ENCODE data around the gene PLCG2. TPM values are rescaled to one million over a fixed set of nuclear protein-coding genes. Genes with fewer than 3 reads are reported as not detected.

Gene PLCG2
- total RNA-seq, 1 donor from 2014 or later, result 7.1 TPM

GRCh38 chr16:81785138-81785924 lies 6.2 kb downstream of the PLCG2 start:
- Mint-ChIP-seq H3K27ac (no peak overlapping the region), H3K9me3 (no peaks in the 10 kb centered on the region), H3K36me3 (ENCODE audit: low read depth) (no peaks in the 10 kb centered on the region), H3K4me1 (ENCODE audit: low read depth) (peaks cover 3% of the 10 kb centered on the region), H3K4me3 (ENCODE audit: low read depth) (no peak overlapping the region), H3K27me3 (ENCODE audit: low read depth) (peaks cover 24% of the 10 kb centered on the region)
- no peak for DNase-seq (ENCODE audit: low spot score)
- intact Hi-C loops (cut with micrococcal nuclease), result no loop called here

GRCh38 chr16:81786321-81786720 lies 7.2 kb downstream of the PLCG2 start:
- Mint-ChIP-seq H3K27me3 (ENCODE audit: low read depth) (peaks cover 15% of the 10 kb centered on the region), H3K27ac (no peak overlapping the region), H3K9me3 (no peaks in the 10 kb centered on the region), H3K36me3 (ENCODE audit: low read depth) (no peaks in the 10 kb centered on the region), H3K4me3 (ENCODE audit: low read depth) (no peak overlapping the region), H3K4me1 (ENCODE audit: low read depth) (peaks cover 2% of the 10 kb centered on the region)
- intact Hi-C loops (cut with micrococcal nuclease), result no loop called here
- no peak for DNase-seq (ENCODE audit: low spot score)

- intact Hi-C loops (cut with micrococcal nuclease), result no loop called here
- Mint-ChIP-seq H3K9me3 (no peaks in the 10 kb centered on the region), H3K4me1 (ENCODE audit: low read depth) (peaks cover 2% of the 10 kb centered on the region), H3K27ac (no peak overlapping the region), H3K27me3 (ENCODE audit: low read depth) (peaks cover 14% of the 10 kb centered on the region), H3K4me3 (ENCODE audit: low read depth) (no peak overlapping the region), H3K36me3 (ENCODE audit: low read depth) (no peaks in the 10 kb centered on the region)
- no peak for DNase-seq (ENCODE audit: low spot score)
These were observed 7.8 kb downstream of the PLCG2 start for GRCh38 chr16:81786868-81787267.

GRCh38 chr16:81787659-81788058 lies 8.6 kb downstream of the PLCG2 start:
- peaks cover 8% of the 10 kb centered on the region for H3K27me3 Mint-ChIP-seq (ENCODE audit: low read depth)
- intact Hi-C loops (cut with micrococcal nuclease), result no loop called here
- peaks cover 2% of the 10 kb centered on the region for H3K4me1 Mint-ChIP-seq (ENCODE audit: low read depth)
- H3K4me3 Mint-ChIP-seq (ENCODE audit: low read depth), result no peak overlapping the region
- no peaks in the 10 kb centered on the region for H3K9me3 Mint-ChIP-seq
- H3K27ac Mint-ChIP-seq, result no peak overlapping the region
- no peaks in the 10 kb centered on the region for H3K36me3 Mint-ChIP-seq (ENCODE audit: low read depth)
- no peak for DNase-seq (ENCODE audit: low spot score)

- no peaks in the 10 kb centered on the region for H3K36me3 Mint-ChIP-seq (ENCODE audit: low read depth)
- H3K27me3 Mint-ChIP-seq (ENCODE audit: low read depth), result peaks cover 3% of the 10 kb centered on the region
- intact Hi-C loops (cut with micrococcal nuclease), result no loop called here
- DNase-seq (ENCODE audit: low spot score), result no peak
- H3K27ac Mint-ChIP-seq, result no peak overlapping the region
- H3K4me3 Mint-ChIP-seq (ENCODE audit: low read depth), result no peak overlapping the region
- H3K9me3 Mint-ChIP-seq, result no peaks in the 10 kb centered on the region
- peaks cover 2% of the 10 kb centered on the region for H3K4me1 Mint-ChIP-seq (ENCODE audit: low read depth)
These were observed 11.2 kb downstream of the PLCG2 start for GRCh38 chr16:81790277-81790676.

GRCh38 chr16:81790830-81791435 lies 11.8 kb downstream of the PLCG2 start:
- DNase-seq (ENCODE audit: low spot score), result no peak
- Mint-ChIP-seq H3K4me3 (ENCODE audit: low read depth) (no peak overlapping the region), H3K36me3 (ENCODE audit: low read depth) (no peaks in the 10 kb centered on the region), H3K27me3 (ENCODE audit: low read depth) (peaks cover 3% of the 10 kb centered on the region), H3K27ac (no peak overlapping the region), H3K4me1 (ENCODE audit: low read depth) (peaks cover 2% of the 10 kb centered on the region), H3K9me3 (no peaks in the 10 kb centered on the region)
- intact Hi-C loops (cut with micrococcal nuclease), result no loop called here

GRCh38 chr16:81792828-81793227 lies 13.7 kb downstream of the PLCG2 start:
- H3K27ac Mint-ChIP-seq, result no peak overlapping the region
- DNase-seq (ENCODE audit: low spot score), result no peak
- peaks cover 14% of the 10 kb centered on the region for H3K4me1 Mint-ChIP-seq (ENCODE audit: low read depth)
- intact Hi-C loops (cut with micrococcal nuclease), result no loop called here
- H3K9me3 Mint-ChIP-seq, result no peaks in the 10 kb centered on the region
- H3K27me3 Mint-ChIP-seq (ENCODE audit: low read depth), result peaks cover 3% of the 10 kb centered on the region
- H3K36me3 Mint-ChIP-seq (ENCODE audit: low read depth), result no peaks in the 10 kb centered on the region
- no peak overlapping the region for H3K4me3 Mint-ChIP-seq (ENCODE audit: low read depth)

GRCh38 chr16:81795193-81795592 lies 16.1 kb downstream of the PLCG2 start:
- DNase-seq (ENCODE audit: low spot score), result no peak
- H3K4me3 Mint-ChIP-seq (ENCODE audit: low read depth), result no peak overlapping the region
- H3K9me3 Mint-ChIP-seq, result no peaks in the 10 kb centered on the region
- no peak overlapping the region for H3K27ac Mint-ChIP-seq
- peaks cover under 1% of the 10 kb centered on the region for H3K27me3 Mint-ChIP-seq (ENCODE audit: low read depth)
- peaks cover 27% of the 10 kb centered on the region for H3K4me1 Mint-ChIP-seq (ENCODE audit: low read depth)
- intact Hi-C loops (cut with micrococcal nuclease), result loop anchor here (5.0 kb wide), 1 partner anchor 37 kb away; no protein-coding TSS in a partner anchor
- H3K36me3 Mint-ChIP-seq (ENCODE audit: low read depth), result peaks cover under 1% of the 10 kb centered on the region

GRCh38 chr16:81796035-81796434 lies 16.9 kb downstream of the PLCG2 start:
- H3K4me1 Mint-ChIP-seq (ENCODE audit: low read depth), result peaks cover 27% of the 10 kb centered on the region
- H3K4me3 Mint-ChIP-seq (ENCODE audit: low read depth), result no peak overlapping the region
- intact Hi-C loops (cut with micrococcal nuclease), result loop anchor here (5.0 kb wide), 1 partner anchor 36 kb away; no protein-coding TSS in a partner anchor
- peaks cover 3% of the 10 kb centered on the region for H3K36me3 Mint-ChIP-seq (ENCODE audit: low read depth)
- no peak overlapping the region for H3K27ac Mint-ChIP-seq
- no peaks in the 10 kb centered on the region for H3K27me3 Mint-ChIP-seq (ENCODE audit: low read depth)
- no peaks in the 10 kb centered on the region for H3K9me3 Mint-ChIP-seq
- no peak for DNase-seq (ENCODE audit: low spot score)

GRCh38 chr16:81796583-81797346 lies 17.7 kb downstream of the PLCG2 start:
- Mint-ChIP-seq H3K9me3 (no peaks in the 10 kb centered on the region), H3K4me3 (ENCODE audit: low read depth) (no peak overlapping the region), H3K4me1 (ENCODE audit: low read depth) (peaks cover 27% of the 10 kb centered on the region), H3K36me3 (ENCODE audit: low read depth) (peaks cover 3% of the 10 kb centered on the region), H3K27ac (no peak overlapping the region), H3K27me3 (ENCODE audit: low read depth) (no peaks in the 10 kb centered on the region)
- intact Hi-C loops (cut with micrococcal nuclease), result loop anchor here (5.0 kb wide), 1 partner anchor 36 kb away; no protein-coding TSS in a partner anchor
- no peak for DNase-seq (ENCODE audit: low spot score)

GRCh38 chr16:81797443-81797842 lies 18.4 kb downstream of the PLCG2 start:
- intact Hi-C loops (cut with micrococcal nuclease), result loop anchor here (5.0 kb wide), 1 partner anchor 35 kb away; no protein-coding TSS in a partner anchor
- Mint-ChIP-seq H3K4me1 (ENCODE audit: low read depth) (peaks cover 27% of the 10 kb centered on the region), H3K27me3 (ENCODE audit: low read depth) (no peaks in the 10 kb centered on the region), H3K27ac (peak overlapping the region; percentile 3), H3K4me3 (ENCODE audit: low read depth) (no peak overlapping the region), H3K9me3 (no peaks in the 10 kb centered on the region), H3K36me3 (ENCODE audit: low read depth) (peaks cover 3% of the 10 kb centered on the region)
- no peak for DNase-seq (ENCODE audit: low spot score)

- Mint-ChIP-seq H3K4me3 (ENCODE audit: low read depth) (peak overlapping the region; percentile 24), H3K9me3 (no peaks in the 10 kb centered on the region), H3K36me3 (ENCODE audit: low read depth) (peaks cover 3% of the 10 kb centered on the region), H3K27ac (peak overlapping the region; percentile 77), H3K27me3 (ENCODE audit: low read depth) (no peaks in the 10 kb centered on the region), H3K4me1 (ENCODE audit: low read depth) (peaks cover 27% of the 10 kb centered on the region)
- intact Hi-C loops (cut with micrococcal nuclease), result loop anchor here (2.0 to 5.0 kb wide), 2 partner anchors 20 to 34 kb away; partner anchors contain the start of gene PLCG2
- no peak for DNase-seq (ENCODE audit: low spot score)
These were observed 19.4 kb downstream of the PLCG2 start for GRCh38 chr16:81798311-81799137.
